ENCODE data around the gene COG5.

COG5 gene

GRCh38 chr7:107355616-107356015 is 208.1 kb downstream of the COG5 start:
- H3K4me3 ChIP-seq (ENCODE audit: low read depth, low read length), result no peak overlapping the region
- no peak for DNase-seq (ENCODE audit: low read depth)
- TF ChIP-seq CTCF (IDR thresholded peaks at IDR 0.05; ENCODE audit: low read depth, low read length, missing control alignments), result no peak

GRCh38 chr7:107354640-107355039 is 209.1 kb downstream of the COG5 start:
- TF ChIP-seq CTCF (IDR thresholded peaks at IDR 0.05; ENCODE audit: low read depth, low read length, missing control alignments), result no peak
- no peak overlapping the region for H3K4me3 ChIP-seq (ENCODE audit: low read depth, low read length)
- no peak for DNase-seq (ENCODE audit: low read depth)

- no peak for TF ChIP-seq CTCF (IDR thresholded peaks at IDR 0.05; ENCODE audit: low read depth, low read length, missing control alignments)
- DNase-seq (ENCODE audit: low read depth), result no peak
- no peak overlapping the region for H3K4me3 ChIP-seq (ENCODE audit: low read depth, low read length)
These were observed 210.0 kb downstream of the COG5 start for GRCh38 chr7:107353701-107354100.

GRCh38 chr7:107345898-107346297 is 217.8 kb downstream of the COG5 start:
- no peak for DNase-seq (ENCODE audit: low read depth)
- no peak for TF ChIP-seq CTCF (IDR thresholded peaks at IDR 0.05; ENCODE audit: low read depth, low read length, missing control alignments)
- no peak overlapping the region for H3K4me3 ChIP-seq (ENCODE audit: low read depth, low read length)

GRCh38 chr7:107344799-107345198 is 218.9 kb downstream of the COG5 start:
- TF ChIP-seq CTCF (IDR thresholded peaks at IDR 0.05; ENCODE audit: low read depth, low read length, missing control alignments), result no peak

GRCh38 chr7:107344286-107344685 is 219.4 kb downstream of the COG5 start:
- DNase-seq (ENCODE audit: low read depth), result no peak
- TF ChIP-seq CTCF (IDR thresholded peaks at IDR 0.05; ENCODE audit: low read depth, low read length, missing control alignments), result no peak
- H3K4me3 ChIP-seq (ENCODE audit: low read depth, low read length), result no peak overlapping the region

More at GRCh38 chr7:107344799-107345198, 218.9 kb downstream of the COG5 start:
- no peak overlapping the region for H3K4me3 ChIP-seq (ENCODE audit: low read depth, low read length)
- DNase-seq (ENCODE audit: low read depth), result no peak

- no peak for TF ChIP-seq CTCF (IDR thresholded peaks at IDR 0.05; ENCODE audit: low read depth, low read length, missing control alignments)
- no peak overlapping the region for H3K4me3 ChIP-seq (ENCODE audit: low read depth, low read length)
- no peak for DNase-seq (ENCODE audit: low read depth)
These were observed 225.6 kb downstream of the COG5 start for GRCh38 chr7:107338080-107338479.

All from GM12864 (cell line).